HEK293T (cell line): ENCODE data around the gene MEIOSIN.

Experiments used
- ARNT ChIP-seq: fragments of 450-650 bp; IDR thresholded peaks from 2 replicates; pipeline ENCODE4 v1.6.1; 2017; ENCODE audit warnings: mild to moderate bottlenecking
- BHLHE40 ChIP-seq: fragments of 450-650 bp; IDR thresholded peaks from 2 replicates; pipeline ENCODE4 v1.6.1; 2016; ENCODE audit warnings: mild to moderate bottlenecking, moderate library complexity, borderline replicate concordance
- CTBP1 ChIP-seq: fragments of 450-650 bp; IDR thresholded peaks from 2 replicates; pipeline ENCODE4 v1.6.1; 2016; ENCODE audit warnings: borderline replicate concordance
- ELF4 ChIP-seq: fragments of 450-650 bp; IDR thresholded peaks from 2 replicates; pipeline ENCODE4 v1.6.1; 2017; ENCODE audit warnings: antibody characterized with exemption
- FOXA1 ChIP-seq: fragments of 450-650 bp; IDR thresholded peaks from 2 replicates; pipeline ENCODE4 v1.6.1; 2016; ENCODE audit warnings: mild to moderate bottlenecking
- FOXM1 ChIP-seq: fragments of 450-650 bp; IDR thresholded peaks from 2 replicates; pipeline ENCODE4 v1.6.1; 2017; ENCODE audit warnings: mild to moderate bottlenecking, borderline replicate concordance
- HDGF ChIP-seq: fragments of 450-650 bp; IDR thresholded peaks from 2 replicates; pipeline ENCODE4 v1.6.1; 2017; ENCODE audit warnings: antibody characterized with exemption, borderline replicate concordance
- L3MBTL2 ChIP-seq: fragments of 450-650 bp; conservative IDR thresholded peaks from 2 replicates; pipeline ENCODE4 v1.6.1; 2016; ENCODE audit warnings: mild to moderate bottlenecking
- LEF1 ChIP-seq: fragments of 450-650 bp; IDR thresholded peaks from 2 replicates; pipeline ENCODE4 v1.6.1; 2017; ENCODE audit warnings: mild to moderate bottlenecking, borderline replicate concordance
- NFRKB ChIP-seq: fragments of 450-650 bp; IDR thresholded peaks from 2 replicates; pipeline ENCODE4 v1.6.1; 2016; ENCODE audit warnings: mild to moderate bottlenecking, moderate library complexity
- SP1 ChIP-seq: fragments of 450-650 bp; IDR thresholded peaks from 2 replicates; pipeline ENCODE4 v1.6.1; 2017
- SUZ12 ChIP-seq: fragments of 450-650 bp; IDR thresholded peaks from 2 replicates; pipeline ENCODE4 v1.6.1; 2016; ENCODE audit warnings: mild to moderate bottlenecking
- ZNF384 ChIP-seq: fragments of 450-650 bp; IDR thresholded peaks from 2 replicates; pipeline ENCODE4 v1.6.1; 2016

DNA sequence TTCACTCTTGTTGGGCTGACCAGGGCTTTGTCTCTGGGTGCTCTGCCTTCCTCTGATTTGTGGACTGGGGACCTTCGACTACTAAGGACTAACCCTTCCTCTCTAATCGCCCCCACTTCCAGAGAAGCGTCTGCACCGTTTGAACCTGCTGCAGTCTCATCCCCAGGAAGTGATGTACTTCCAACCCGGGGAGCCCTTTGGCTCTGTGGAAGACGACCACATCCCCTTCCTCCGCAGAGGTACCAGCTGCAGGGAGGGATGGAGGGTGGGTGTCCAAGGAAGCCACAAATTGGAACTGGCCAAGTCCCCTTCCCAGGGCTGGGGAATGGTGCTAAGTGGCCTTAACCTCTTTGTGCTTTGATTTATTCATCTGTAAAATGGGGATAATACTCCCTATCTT is 31.6 kb upstream of the MEIOSIN start:
- TF ChIP-seq HDGF = no peak
- TF ChIP-seq ARNT = no peak
- no peak for TF ChIP-seq NFRKB
- TF ChIP-seq FOXA1 = no peak
- TF ChIP-seq BHLHE40 = no peak
- TF ChIP-seq LEF1 = no peak
- TF ChIP-seq FOXM1 = no peak
- TF ChIP-seq L3MBTL2 = no peak
- no peak for TF ChIP-seq SUZ12
- TF ChIP-seq CTBP1 = no peak
- TF ChIP-seq SP1 = no peak
- TF ChIP-seq ZNF384 = no peak
- no peak for TF ChIP-seq ELF4
